ENCODE results near the gene RPL28. TPM values are rescaled to one million over a fixed set of nuclear protein-coding genes. Genes with fewer than 3 reads are reported as not detected.
A peak's percentile ranks its signal among the peaks of the same experiment; 100 is the strongest.

Gene RPL28
- total RNA-seq, 2 donors from 2014 or later: 113 to 268 TPM

DNA sequence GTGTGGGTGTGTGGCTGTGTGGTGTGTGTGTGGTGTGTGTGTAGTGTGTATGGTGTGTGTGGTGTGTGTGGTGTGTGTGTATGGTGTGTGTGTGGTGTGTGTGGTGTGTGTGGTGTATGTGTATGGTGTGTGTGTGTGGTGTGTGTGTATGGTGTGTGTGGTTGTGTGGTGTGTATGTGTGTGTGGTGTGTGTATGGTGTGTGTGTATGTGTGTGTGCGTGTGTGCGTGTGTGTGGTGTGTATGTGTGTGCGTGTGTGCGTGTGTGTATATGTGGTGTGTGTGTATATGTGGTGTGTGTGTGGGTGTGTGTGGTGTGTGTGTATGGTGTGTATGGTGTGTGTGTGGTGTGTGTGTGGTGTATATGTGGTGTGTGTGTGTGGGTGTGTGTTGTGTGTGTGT is 49.3 kb downstream of the RPL28 start:
- intact Hi-C loops (cut with DNase I): no loop called here
- Histone ChIP-seq H3K4me3 (no peak overlapping the region), H3K4me1 (no peaks in the 10 kb centered on the region), H3K27ac (no peak overlapping the region), H3K36me3 (replicated peaks in 1 of 2; ENCODE audit: insufficient read depth in 1 of 2, low read depth in 2 of 2) (no peaks in the 10 kb centered on the region), H3K27me3 (peaks cover 0 to 17% of the 10 kb centered on the region in 2 donors), H3K9me3 (no peaks in the 10 kb centered on the region)
- WGBS, 2 donors: 80 to 92% methylated on average over 2 to 4 of the region's 4 CpGs
- no peak for TF ChIP-seq POLR2A (IDR thresholded peaks at IDR 0.05)
- TF ChIP-seq, protein P1, sequence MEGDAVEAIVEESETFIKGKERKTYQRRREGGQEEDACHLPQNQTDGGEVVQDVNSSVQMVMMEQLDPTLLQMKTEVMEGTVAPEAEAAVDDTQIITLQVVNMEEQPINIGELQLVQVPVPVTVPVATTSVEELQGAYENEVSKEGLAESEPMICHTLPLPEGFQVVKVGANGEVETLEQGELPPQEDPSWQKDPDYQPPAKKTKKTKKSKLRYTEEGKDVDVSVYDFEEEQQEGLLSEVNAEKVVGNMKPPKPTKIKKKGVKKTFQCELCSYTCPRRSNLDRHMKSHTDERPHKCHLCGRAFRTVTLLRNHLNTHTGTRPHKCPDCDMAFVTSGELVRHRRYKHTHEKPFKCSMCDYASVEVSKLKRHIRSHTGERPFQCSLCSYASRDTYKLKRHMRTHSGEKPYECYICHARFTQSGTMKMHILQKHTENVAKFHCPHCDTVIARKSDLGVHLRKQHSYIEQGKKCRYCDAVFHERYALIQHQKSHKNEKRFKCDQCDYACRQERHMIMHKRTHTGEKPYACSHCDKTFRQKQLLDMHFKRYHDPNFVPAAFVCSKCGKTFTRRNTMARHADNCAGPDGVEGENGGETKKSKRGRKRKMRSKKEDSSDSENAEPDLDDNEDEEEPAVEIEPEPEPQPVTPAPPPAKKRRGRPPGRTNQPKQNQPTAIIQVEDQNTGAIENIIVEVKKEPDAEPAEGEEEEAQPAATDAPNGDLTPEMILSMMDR (IDR thresholded peaks at IDR 0.05): no peak
- DNase-seq (no peak), ATAC-seq (no peak)

DNA sequence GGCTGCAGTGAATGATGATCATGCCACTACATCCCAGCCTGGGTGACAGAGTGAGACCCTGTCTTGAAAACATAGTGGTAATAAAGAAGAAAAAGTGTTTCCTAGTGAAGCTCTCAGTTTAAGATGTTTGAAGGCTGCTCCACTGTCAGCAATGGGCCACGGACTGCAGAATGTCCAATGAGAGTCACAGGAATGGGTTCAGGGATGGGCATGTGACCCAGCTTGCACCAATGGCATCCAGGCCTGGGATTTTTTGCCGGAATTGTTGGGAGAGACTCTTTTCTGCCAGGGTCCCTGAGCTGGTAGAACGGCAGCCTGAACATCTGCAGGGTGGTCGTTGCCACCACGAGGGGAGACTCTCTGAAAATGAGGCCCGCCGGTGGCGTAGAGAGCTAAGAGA is 51.1 kb downstream of the RPL28 start:
- DNase-seq (no peak), ATAC-seq (no peak)
- 31 to 46% methylated on average over 7 to 8 of the region's 8 CpGs for WGBS, 2 donors
- Histone ChIP-seq H3K27me3 (peaks cover 0 to 33% of the 10 kb centered on the region in 2 donors), H3K27ac (no peak overlapping the region), H3K36me3 (replicated peaks in 1 of 2; ENCODE audit: insufficient read depth in 1 of 2, low read depth in 2 of 2) (no peaks in the 10 kb centered on the region), H3K4me1 (no peaks in the 10 kb centered on the region), H3K9me3 (no peaks in the 10 kb centered on the region), H3K4me3 (no peak overlapping the region)
- TF ChIP-seq, protein P1 (IDR thresholded peaks at IDR 0.05): no peak
- no peak for TF ChIP-seq POLR2A (IDR thresholded peaks at IDR 0.05)
- intact Hi-C loops (cut with DNase I): no loop called here

DNA sequence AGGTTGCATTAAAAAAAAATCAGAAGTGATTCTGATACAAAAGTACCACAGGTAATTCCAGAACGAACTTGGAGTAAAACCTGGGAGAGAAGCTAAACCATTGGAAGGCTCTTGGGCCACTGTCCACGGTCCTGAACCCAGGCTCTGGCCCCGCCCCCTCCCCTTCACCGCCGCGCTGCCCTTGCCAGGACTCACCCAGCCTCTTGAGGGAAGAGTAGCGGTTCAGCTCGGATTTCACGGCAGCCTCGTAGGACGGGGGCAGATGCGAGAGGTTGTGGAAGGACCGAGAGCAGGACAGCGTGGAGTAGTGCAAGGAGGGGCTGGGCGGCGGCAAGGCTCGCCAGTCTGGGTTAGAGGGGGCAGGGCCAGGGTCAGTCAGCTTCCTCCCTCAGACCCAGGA is 51.7 kb downstream of the RPL28 start:
- Histone ChIP-seq H3K27me3 (peaks cover 0 to 36% of the 10 kb centered on the region in 2 donors), H3K27ac (no peak overlapping the region), H3K9me3 (no peaks in the 10 kb centered on the region), H3K4me1 (no peaks in the 10 kb centered on the region), H3K4me3 (no peak overlapping the region), H3K36me3 (replicated peaks in 1 of 2; ENCODE audit: insufficient read depth in 1 of 2, low read depth in 2 of 2) (no peaks in the 10 kb centered on the region)
- ATAC-seq (peak; percentile 76), DNase-seq (peak; percentile 48 to 72 (median 55))
- 1 to 7% methylated on average over 9 to 17 of the region's 17 CpGs for WGBS, 2 donors
- intact Hi-C loops (cut with DNase I): no loop called here
- TF ChIP-seq, protein P1 (IDR thresholded peaks at IDR 0.05): no peak
- TF ChIP-seq POLR2A (IDR thresholded peaks at IDR 0.05): no peak

GRCh38 chr19:55439052-55439451 is 53.3 kb downstream of the RPL28 start:
- no peak overlapping the region for H3K27ac ChIP-seq
- no peaks in the 10 kb centered on the region for H3K4me1 ChIP-seq
- no peaks in the 10 kb centered on the region for H3K36me3 ChIP-seq (replicated peaks in 1 of 2; ENCODE audit: insufficient read depth in 1 of 2, low read depth in 2 of 2)
- TF ChIP-seq, protein P1 (IDR thresholded peaks at IDR 0.05): no peak
- ATAC-seq (no peak), DNase-seq (no peak)
- intact Hi-C loops (cut with DNase I): no loop called here
- peaks cover 0 to 26% of the 10 kb centered on the region in 2 donors for H3K27me3 ChIP-seq
- WGBS, 2 donors: 59 to 65% methylated on average over 5 of the region's 5 CpGs
- H3K9me3 ChIP-seq: no peaks in the 10 kb centered on the region
- H3K4me3 ChIP-seq: no peak overlapping the region

DNA sequence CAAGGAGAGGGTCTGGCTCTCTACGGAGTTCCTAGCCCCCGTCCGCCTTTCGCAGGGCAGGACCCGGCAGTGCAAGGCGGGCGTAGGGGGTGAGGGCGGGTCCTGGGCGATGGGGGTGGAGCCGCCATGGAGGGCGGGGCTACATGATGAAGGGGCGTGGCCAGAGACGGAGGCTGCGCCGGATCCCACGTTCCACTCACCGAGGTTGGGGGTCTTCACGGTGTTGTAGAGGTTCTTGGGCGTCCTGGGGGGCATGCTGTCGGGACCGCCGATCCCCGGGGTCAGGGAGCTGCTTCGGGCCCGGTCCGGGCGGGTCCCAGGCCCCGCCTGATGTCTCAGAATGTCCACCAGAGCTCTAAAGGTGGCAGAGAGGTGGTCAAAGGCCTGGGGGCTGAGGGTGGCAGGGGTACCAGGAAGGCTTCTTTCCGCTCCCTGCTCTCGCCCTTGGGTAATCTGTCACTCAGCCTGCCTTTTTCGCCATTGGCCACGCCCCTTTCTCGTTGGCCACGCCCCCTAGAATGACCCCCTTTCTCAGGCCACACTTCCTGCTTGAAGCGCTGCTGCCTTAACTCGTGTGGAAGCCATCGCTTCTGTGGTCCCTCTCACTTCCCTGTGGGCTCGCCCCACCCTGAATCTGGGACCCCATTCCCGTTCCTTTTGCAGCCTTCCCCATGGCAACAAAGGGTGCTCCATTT is 54.8 kb downstream of the RPL28 start:
- WGBS, 2 donors: 5 to 6% methylated on average over 11 to 38 of the region's 39 CpGs
- Histone ChIP-seq H3K9me3 (no peaks in the 10 kb centered on the region), H3K4me3 (no peak overlapping the region), H3K4me1 (no peaks in the 10 kb centered on the region), H3K36me3 (replicated peaks in 1 of 2; ENCODE audit: insufficient read depth in 1 of 2, low read depth in 2 of 2) (no peaks in the 10 kb centered on the region), H3K27me3 (peaks cover 0 to 26% of the 10 kb centered on the region in 2 donors), H3K27ac (no peak overlapping the region)
- ATAC-seq (no peak), DNase-seq (no peak)
- intact Hi-C loops (cut with DNase I): no loop called here
- TF ChIP-seq, protein P1 (IDR thresholded peaks at IDR 0.05): no peak
- TF ChIP-seq POLR2A (IDR thresholded peaks at IDR 0.05): no peak
